Gastrocnemius medialis (tissue), 4 donors: Measurements from ENCODE around the gene TRIP10. TPM values are rescaled to one million over a fixed set of nuclear protein-coding genes. Genes with fewer than 3 reads are reported as not detected.

Experiments used
- ATAC-seq, 2 donors: fragments of 150-250 bp; one replicate each; pipeline ENCODE4 v1.9.1; 2016
- DNase-seq, 2 donors: peaks; one replicate each; pipeline ENCODE4 v3.0.0-alpha.2; 2019
- H3K27ac ChIP-seq, 4 donors: fragments of 200-600 bp; sonication (generic); 1 replicate in 1 of 4; 2 replicates in 3 of 4; pipeline ENCODE4 v1.5.1; 2016 to 2018; ENCODE audit warnings: mild to moderate bottlenecking in 2 of 4, moderate library complexity in 1 of 4
- H3K27me3 ChIP-seq, 3 donors: fragments of 200-600 bp; sonication (generic) in 2 of 3; 1 replicate in 1 of 3; 2 replicates in 2 of 3; pipeline versions ENCODE4 v1.5.1 to v1.6.0; 2016 to 2019; ENCODE audit warnings: mild to moderate bottlenecking in 1 of 3, moderate library complexity in 1 of 3
- H3K36me3 ChIP-seq, 2 donors: fragments of 200-600 bp; sonication (generic) in 1 of 2; one replicate each; pipeline ENCODE4 v1.5.1; 2017 to 2018
- H3K4me1 ChIP-seq, 2 donors: fragments of 200-600 bp; sonication (generic) in 1 of 2; one replicate each; pipeline ENCODE4 v1.5.1; 2016 to 2017; ENCODE audit warnings: mild to moderate bottlenecking in 2 of 2
- H3K4me3 ChIP-seq, 4 donors: fragments of 200-600 bp; sonication (generic) in 3 of 4; 1 replicate in 1 of 4; 2 replicates in 3 of 4; pipeline ENCODE4 v1.5.1; 2016 to 2019; ENCODE audit warnings: mild to moderate bottlenecking in 2 of 4
- H3K9me3 ChIP-seq, 3 donors: fragments of 200-600 bp; sonication (generic) in 2 of 3; 1 replicate in 1 of 3; 2 replicates in 2 of 3; pipeline ENCODE4 v1.5.1; 2016 to 2019
- POLR2A ChIP-seq, 2 donors: fragments of 450-650 bp; IDR thresholded peaks; one replicate each; pipeline ENCODE4 v1.6.1; 2017; ENCODE audit warnings: antibody characterized with exemption in 2 of 2, mild to moderate bottlenecking in 2 of 2, moderate library complexity in 2 of 2
- in situ Hi-C, 4 donors: fragments of 200-750 bp; cut with MboI; loops; one replicate each; pipeline versions ENCODE4 v1.15.0 to v1.8.0; 2017; ENCODE audit warnings: low sequenced_read_pairs in 4 of 4
- intact Hi-C: fragments of 100-400 bp; cut with DNase I; formaldehyde crosslinking; loops from one replicate; pipeline ENCODE4 v1.15.1; 2023; ENCODE audit warnings: low total_unique reads
- total RNA-seq, 4 donors: library from RNA; depleted of rRNA; stranded (reverse); fragments of >200 nt; gene quantifications; one replicate each; pipeline versions ENCODE4 v1.1.0 to v1.2.3, GENCODE V29; 2016
- TF ChIP-seq, protein P1 (sequence below), 5 experiments: fragments of 450-650 bp in 3 of 5; fragments of 200-600 bp in 2 of 5; sonication (generic) in 2 of 5; IDR thresholded peaks in 4 of 5; conservative IDR thresholded peaks in 1 of 5; 1 replicate in 4 of 5; 2 replicates in 1 of 5; pipeline ENCODE4 v1.5.1; 2016 to 2019; ENCODE audit warnings: antibody characterized with exemption in 5 of 5, mild to moderate bottlenecking in 3 of 5, moderate library complexity in 3 of 5

Gene TRIP10
- total RNA-seq, 4 donors from 2014 or later = 130 to 237 (median 178) TPM

DNA sequence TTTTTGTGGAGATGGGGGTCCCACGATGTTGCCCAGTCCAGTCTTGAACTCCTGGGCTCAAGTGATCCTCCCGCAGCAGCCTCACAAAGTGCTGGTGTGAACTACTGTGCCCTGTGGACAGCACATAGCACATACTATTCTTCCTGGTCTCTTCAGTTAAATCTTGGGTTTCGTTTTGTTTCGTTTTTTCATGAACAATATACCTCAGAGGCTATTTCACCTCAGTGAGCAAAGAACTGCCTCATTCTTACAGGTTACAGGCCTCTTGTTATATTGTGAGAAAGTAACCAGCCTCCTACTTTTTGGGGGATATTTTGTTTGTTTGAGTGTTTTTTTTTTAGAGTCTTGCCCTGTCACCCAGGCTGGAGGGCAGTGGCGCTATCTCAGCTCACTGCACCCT lies 17.7 kb upstream of the TRIP10 start:
- Histone ChIP-seq H3K9me3 (no peaks in the 10 kb centered on the region), H3K36me3 (no peaks in the 10 kb centered on the region), H3K4me1 (no peaks in the 10 kb centered on the region), H3K27me3 (peaks cover 0 to 2% (median 0%) of the 10 kb centered on the region in 3 donors), H3K27ac (no peak overlapping the region), H3K4me3 (no peak overlapping the region)
- no peak for TF ChIP-seq POLR2A (IDR thresholded peaks at IDR 0.05)
- TF ChIP-seq, protein P1, sequence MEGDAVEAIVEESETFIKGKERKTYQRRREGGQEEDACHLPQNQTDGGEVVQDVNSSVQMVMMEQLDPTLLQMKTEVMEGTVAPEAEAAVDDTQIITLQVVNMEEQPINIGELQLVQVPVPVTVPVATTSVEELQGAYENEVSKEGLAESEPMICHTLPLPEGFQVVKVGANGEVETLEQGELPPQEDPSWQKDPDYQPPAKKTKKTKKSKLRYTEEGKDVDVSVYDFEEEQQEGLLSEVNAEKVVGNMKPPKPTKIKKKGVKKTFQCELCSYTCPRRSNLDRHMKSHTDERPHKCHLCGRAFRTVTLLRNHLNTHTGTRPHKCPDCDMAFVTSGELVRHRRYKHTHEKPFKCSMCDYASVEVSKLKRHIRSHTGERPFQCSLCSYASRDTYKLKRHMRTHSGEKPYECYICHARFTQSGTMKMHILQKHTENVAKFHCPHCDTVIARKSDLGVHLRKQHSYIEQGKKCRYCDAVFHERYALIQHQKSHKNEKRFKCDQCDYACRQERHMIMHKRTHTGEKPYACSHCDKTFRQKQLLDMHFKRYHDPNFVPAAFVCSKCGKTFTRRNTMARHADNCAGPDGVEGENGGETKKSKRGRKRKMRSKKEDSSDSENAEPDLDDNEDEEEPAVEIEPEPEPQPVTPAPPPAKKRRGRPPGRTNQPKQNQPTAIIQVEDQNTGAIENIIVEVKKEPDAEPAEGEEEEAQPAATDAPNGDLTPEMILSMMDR (IDR thresholded peaks at IDR 0.05 in 4 of 5, conservative IDR thresholded peaks at IDR 0.05 in 1 of 5) = no peak
- no peak for ATAC-seq
- in situ Hi-C loops = no loop called here
- DNase-seq = no peak
- intact Hi-C loops = no loop called here

DNA sequence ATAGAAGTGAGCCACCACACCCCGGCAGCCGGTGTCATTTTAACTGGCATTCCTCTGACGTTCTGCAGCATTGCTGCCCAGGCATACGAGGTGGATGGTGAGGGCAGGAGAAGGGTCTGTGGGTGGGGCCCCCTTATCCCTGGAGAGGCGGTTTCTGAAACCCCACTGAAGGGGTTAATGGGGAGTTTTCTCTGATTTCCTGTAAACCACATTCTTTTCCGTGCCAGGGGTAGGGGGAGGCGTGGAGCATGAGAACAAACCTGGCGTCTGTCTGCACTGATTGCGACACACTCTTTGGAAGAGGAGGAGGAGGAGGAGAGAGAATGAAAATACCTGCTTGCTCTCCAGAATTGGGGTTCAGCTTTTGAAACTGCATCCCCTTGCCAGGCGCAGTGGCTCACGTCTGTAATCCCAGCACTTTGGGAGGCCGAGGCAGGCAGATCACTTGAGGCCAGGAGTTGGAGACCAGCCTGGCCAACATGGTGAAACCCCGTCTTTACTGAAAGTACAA lies 16.3 kb upstream of the TRIP10 start:
- in situ Hi-C loops = no loop called here
- Histone ChIP-seq H3K4me1 (no peaks in the 10 kb centered on the region), H3K9me3 (no peaks in the 10 kb centered on the region), H3K36me3 (no peaks in the 10 kb centered on the region), H3K27ac (peak overlapping the region in 2 of 4 donors; percentile 9 to 41), H3K27me3 (no peaks in the 10 kb centered on the region), H3K4me3 (no peak overlapping the region)
- intact Hi-C loops = no loop called here
- DNase-seq = peak in 1 of 2 donors; percentile 58
- TF ChIP-seq POLR2A (IDR thresholded peaks at IDR 0.05) = no peak
- TF ChIP-seq, protein P1 (IDR thresholded peaks at IDR 0.05 in 4 of 5, conservative IDR thresholded peaks at IDR 0.05 in 1 of 5) = no peak
- peak; percentile 39 to 51 for ATAC-seq

DNA sequence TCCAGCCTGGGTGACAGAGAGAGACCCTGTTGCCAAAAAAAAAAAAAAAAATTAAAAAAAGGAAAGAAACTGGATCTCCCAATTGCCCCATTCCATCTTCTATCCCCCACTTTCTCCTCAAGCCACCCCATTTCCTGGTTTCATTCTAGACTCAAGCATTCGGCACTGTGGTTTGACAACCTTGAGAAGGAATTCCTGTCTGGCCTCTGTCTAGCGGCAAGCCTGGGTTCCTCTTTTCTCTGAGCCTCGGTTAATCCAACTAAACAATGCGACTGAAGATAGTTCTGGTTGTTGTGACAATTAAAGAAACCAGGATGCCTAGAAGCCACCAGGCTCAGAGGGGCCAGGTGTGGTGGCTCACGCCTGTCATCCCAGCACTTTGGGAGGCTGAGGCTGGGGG lies 15.7 kb upstream of the TRIP10 start:
- no peak for DNase-seq

DNA sequence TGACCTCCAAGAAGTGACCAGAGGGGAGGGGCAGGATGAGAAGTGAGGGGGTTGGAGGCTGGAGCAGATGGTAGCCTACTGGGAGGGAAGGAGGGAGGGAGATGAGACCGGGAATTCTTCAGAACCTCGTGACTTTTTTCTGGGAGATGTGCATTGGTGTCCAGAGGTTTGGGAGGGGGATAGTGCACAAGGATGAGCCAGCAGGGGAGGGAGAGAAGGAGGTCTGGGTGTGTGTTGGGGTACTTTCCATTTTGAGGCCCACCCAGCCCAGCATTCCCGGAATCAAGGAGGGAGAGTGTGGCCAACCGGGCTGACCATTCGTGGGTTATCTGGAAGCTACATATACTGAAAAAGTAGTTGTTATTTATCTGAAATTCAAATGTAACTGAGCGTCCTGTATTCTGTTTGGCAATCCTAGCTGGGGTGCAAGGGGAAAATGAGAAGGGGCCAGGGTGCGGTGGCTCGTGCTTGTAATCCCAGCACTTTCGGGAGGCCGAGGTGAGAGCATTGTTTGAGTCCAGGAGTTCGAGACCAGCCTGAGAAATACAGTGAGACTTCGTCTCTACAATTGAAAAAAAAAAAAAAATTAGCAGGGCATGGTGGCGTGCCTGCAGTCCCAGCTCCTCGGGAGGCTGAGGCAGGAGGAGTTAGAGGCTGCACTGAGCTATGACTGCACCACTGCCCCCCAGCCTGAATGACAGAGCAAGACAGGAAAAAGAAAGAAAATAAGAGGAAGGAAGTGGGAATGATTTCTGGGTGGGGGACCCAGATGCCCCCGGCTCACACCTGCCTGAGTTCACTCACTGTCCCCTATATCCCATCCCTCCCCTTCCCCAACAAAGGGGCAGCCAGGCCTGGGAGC lies 14.6 kb upstream of the TRIP10 start:
- in situ Hi-C loops (loop anchor here in 2 of 4 donors (25.0 kb wide), 2 partner anchors 213 to 338 kb away; partner anchors contain the start of genes GTF2F1 (in 1 of the 2), PSPN (in 1 of the 2) and TUBB4A (in 1 of the 2)), intact Hi-C loops (no loop called here)
- DNase-seq (no peak), ATAC-seq (no peak)
- TF ChIP-seq, protein P1 (IDR thresholded peaks at IDR 0.05 in 4 of 5, conservative IDR thresholded peaks at IDR 0.05 in 1 of 5) = no peak
- TF ChIP-seq POLR2A (IDR thresholded peaks at IDR 0.05) = no peak
- no peaks in the 10 kb centered on the region for H3K36me3 ChIP-seq
- no peaks in the 10 kb centered on the region for H3K4me1 ChIP-seq
- no peaks in the 10 kb centered on the region for H3K27me3 ChIP-seq
- H3K4me3 ChIP-seq = no peak overlapping the region
- H3K27ac ChIP-seq = no peak overlapping the region
- H3K9me3 ChIP-seq = no peaks in the 10 kb centered on the region

More for the DNA sequence above, 15.7 kb upstream of the TRIP10 start:
- in situ Hi-C loops (no loop called here), intact Hi-C loops (no loop called here)
- H3K27ac ChIP-seq = peak overlapping the region in 3 of 4 donors; percentile 9 to 47 (median 46)
- no peak overlapping the region for H3K4me3 ChIP-seq
- H3K27me3 ChIP-seq = no peaks in the 10 kb centered on the region
- H3K36me3 ChIP-seq = no peaks in the 10 kb centered on the region
- TF ChIP-seq, protein P1 (IDR thresholded peaks at IDR 0.05 in 4 of 5, conservative IDR thresholded peaks at IDR 0.05 in 1 of 5) = no peak
- no peak for TF ChIP-seq POLR2A (IDR thresholded peaks at IDR 0.05)
- H3K9me3 ChIP-seq = no peaks in the 10 kb centered on the region
- H3K4me1 ChIP-seq = no peaks in the 10 kb centered on the region
- no peak for ATAC-seq
